IPS DF 19.7 (cell line): ENCODE results near the gene BPIFB1.

Experiments
- DNase-seq: peaks from one replicate; pipeline ENCODE4 v3.0.0-alpha.2; 2013; ENCODE audit warnings: low read depth, low spot score

Gene BPIFB1

GRCh38 chr20:33273117-33273851 is 9.7 kb upstream of the BPIFB1 start:
- no peak for DNase-seq

DNA sequence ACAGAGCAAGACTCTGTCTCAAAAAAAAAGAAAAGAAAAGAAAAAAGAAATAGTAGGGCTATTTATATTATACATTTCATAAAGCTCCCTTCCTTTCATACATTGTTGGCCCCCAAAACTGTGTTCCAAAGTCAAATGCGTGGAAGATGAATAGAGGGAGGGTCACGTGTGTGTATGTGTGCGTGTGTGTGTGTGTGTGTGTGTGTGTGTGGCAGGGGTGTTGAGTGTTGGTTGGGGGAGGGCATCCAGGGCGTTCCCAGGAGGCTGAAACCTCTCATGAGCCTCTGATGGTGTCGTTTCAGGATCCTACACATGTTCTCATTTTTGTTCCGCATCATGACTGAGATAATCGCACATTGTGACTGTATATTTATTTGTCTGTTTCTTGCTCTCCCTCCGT is 7.8 kb upstream of the BPIFB1 start:
- DNase-seq = no peak

- DNase-seq = no peak
Observed at GRCh38 chr20:33275871-33276270, 7.1 kb upstream of the BPIFB1 start.

- no peak for DNase-seq
Observed at GRCh38 chr20:33276303-33277113, 6.5 kb upstream of the BPIFB1 start.

DNA sequence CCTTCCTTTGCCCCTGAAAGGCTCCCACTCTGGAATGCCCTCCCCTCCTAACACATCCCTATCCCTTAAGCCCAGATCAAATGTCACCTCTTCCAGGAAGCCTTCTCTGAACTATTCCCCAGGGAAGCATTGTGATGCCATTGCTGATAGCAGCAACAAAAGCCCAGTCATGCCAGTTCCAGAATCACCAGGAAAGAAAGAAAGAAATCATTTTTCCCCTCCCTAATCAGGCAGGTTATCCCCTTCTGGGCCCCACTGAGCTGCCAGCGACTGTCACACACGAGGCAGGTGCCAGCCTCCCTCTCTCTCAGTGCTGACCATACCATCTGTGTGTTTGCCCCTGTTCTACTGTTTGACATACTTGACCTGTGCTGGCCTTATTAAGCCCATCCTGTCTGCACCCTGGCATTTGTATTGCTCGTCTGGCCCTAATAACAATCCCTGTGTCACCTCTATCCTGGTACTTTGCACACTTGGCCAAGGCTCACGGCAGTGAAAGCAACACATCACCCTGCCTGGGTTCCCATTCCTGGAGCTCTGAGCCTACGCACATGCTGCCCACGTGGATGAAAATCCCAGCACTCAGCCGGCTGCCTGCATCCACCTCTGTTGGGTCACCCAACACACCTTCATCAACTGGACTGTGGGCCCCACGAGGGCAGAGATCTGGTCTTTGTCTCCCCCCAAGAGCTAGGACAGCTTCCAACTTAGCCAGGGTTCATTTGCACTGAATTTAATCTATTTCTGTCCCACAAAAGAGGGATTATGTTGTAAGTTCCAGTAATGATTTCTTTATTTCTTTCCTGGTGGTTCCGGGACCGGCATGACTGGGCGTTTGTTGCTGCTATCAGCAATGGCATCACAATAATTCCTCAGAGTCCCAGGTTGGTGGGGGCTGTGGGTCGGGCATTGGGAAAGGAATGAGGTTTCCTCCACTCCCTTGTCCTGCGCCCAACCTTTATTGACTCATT is 5.3 kb upstream of the BPIFB1 start:
- DNase-seq = no peak

DNA sequence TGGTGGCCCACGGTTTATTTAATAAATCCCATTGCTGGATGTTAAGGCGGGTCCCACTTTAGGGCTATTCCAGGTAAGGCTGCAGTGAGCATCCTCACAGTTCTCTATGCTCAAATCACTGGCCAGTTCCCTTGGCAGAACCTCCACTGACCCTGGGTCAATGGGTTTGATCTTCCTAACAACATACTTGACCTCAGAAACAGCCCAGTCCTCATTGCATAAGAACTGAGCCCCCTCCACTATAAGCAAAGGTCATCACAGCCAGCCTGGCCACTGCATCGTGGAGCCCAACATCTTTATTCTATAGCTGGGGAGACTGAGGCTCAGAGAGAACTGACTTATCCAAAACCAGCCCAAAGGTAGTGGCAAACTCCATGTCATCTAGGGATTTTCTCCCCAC is 4.3 kb upstream of the BPIFB1 start:
- no peak for DNase-seq

- DNase-seq = no peak
Observed at GRCh38 chr20:33279261-33279910, 3.6 kb upstream of the BPIFB1 start.

GRCh38 chr20:33280000-33280680 is 2.9 kb upstream of the BPIFB1 start:
- no peak for DNase-seq

GRCh38 chr20:33280775-33281174 is 2.2 kb upstream of the BPIFB1 start:
- DNase-seq = no peak

DNA sequence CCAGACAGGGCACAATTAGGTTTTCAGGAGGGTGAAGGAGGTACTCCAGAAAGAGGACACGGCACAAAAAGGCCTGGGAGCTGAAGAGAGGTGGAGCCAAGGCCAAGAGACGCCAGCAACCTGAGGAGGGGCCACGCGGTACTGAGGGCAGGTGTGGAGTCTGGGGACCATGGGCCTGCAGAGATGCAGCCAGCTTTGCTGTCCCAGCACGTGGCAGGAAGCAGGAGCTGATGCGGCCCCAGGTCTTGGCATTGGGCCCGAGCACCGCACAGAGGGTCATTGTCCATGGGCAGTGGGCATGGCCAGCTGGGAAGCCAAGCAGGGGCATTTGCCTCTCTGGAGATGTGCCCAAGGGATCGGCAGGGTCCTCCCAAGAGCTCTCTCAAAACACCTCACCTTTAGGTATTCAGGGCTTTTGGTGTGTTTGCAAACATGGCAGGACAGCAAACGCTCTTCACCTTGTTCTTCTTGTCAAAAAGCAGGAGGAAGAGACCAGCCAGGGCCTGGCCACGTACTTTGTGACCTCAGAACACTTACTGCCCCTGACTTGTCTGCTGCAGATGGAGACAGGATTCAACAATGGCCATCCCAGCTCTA is 1.4 kb upstream of the BPIFB1 start:
- DNase-seq = no peak

GRCh38 chr20:33282196-33282934 is 649 bp upstream of the BPIFB1 start:
- DNase-seq = no peak

GRCh38 chr20:33284284-33284683 is 1.3 kb downstream of the BPIFB1 start:
- no peak for DNase-seq

DNA sequence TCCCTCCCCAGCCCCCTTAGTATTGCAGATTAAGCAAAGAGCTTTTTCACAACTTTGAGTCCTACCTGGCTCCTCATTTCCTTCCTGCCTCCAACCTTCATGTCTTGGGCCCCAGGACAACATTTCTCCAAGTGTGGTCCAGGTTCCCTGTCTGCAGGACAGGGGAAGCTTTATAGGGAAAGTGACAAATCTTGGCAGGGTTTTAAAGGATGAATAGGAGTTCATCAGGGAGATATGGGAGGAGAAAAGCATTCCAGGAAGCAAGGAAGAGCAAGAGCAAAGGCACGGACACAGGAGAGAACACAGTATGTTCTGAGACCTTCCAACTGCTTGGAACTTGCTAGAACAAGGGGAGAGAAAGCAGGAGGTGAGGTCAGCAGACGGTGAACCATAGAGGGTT is 1.9 kb downstream of the BPIFB1 start:
- DNase-seq = no peak

GRCh38 chr20:33285861-33286495 is 3.0 kb downstream of the BPIFB1 start:
- DNase-seq = no peak

GRCh38 chr20:33287884-33288283 is 4.9 kb downstream of the BPIFB1 start:
- DNase-seq = no peak

DNA sequence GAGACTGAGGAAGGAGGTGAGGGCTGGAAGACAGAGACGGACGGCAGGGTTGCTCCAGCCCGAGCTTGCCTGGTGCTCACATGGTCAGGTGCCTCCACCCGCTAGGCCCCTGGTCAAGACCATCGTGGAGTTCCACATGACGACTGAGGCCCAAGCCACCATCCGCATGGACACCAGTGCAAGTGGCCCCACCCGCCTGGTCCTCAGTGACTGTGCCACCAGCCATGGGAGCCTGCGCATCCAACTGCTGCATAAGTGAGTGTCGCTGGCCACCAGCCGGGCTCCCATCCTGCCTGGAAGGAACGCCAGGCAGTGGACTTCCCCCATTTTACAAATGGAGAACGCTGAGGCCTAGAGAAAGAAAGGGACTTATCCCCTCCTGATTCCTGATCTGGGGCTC is 7.8 kb downstream of the BPIFB1 start:
- no peak for DNase-seq

GRCh38 chr20:33291416-33291815 is 8.4 kb downstream of the BPIFB1 start:
- DNase-seq = no peak

DNA sequence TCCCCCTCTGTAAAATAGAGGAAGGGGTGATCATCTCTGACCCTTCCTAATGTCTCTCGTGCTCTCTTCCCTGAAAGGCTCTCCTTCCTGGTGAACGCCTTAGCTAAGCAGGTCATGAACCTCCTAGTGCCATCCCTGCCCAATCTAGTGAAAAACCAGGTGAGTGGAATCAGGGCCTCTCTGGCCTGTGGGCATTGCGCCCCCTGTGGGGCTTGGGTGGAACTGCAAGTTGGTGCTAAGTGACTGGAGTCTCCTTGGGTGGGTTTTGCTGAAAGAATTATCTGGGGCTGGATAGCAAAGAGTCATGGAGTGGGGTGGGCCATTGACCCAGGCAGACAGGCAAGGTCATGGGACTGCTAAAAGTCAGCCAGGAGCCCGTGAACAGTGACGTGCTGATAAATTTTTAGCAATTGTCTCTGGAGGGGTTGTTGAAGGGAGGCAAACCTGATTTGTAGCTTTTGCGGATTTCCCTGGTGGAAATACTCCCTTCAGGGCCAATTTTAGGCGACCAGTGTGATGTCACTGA is 8.9 kb downstream of the BPIFB1 start:
- peak; percentile 30 for DNase-seq

GRCh38 chr20:33296206-33296605 is 13.2 kb downstream of the BPIFB1 start:
- no peak for DNase-seq
